Adrenal gland (tissue), 19 donors: Measurements from ENCODE around the gene NPIPB9. TPM values are rescaled to one million over a fixed set of nuclear protein-coding genes. Genes with fewer than 3 reads are reported as not detected.
"Not testable (repeated sequence)": the region's sequence is repeated elsewhere in the genome, so short reads cannot be mapped to it uniquely, and the experiment has no call there.

Experiments
- DNase-seq, 7 donors: peaks; one replicate each; pipeline ENCODE4 v3.0.0-alpha.2; 2019 to 2020
- H3K27ac ChIP-seq, 5 donors: fragments of 200-600 bp; sonication (generic) in 4 of 5; 1 replicate in 3 of 5; 2 replicates in 2 of 5; pipeline versions ENCODE4 v1.5.1 to v1.8.0; 2016 to 2020; ENCODE audit warnings: mild to moderate bottlenecking in 1 of 5
- H3K27me3 ChIP-seq: fragments of 200-600 bp; 2 replicates; pipeline ENCODE4 v1.8.0; 2021
- H3K36me3 ChIP-seq, 2 donors: fragments of 200-600 bp; replicated peaks in 1 of 2; 1 replicate in 1 of 2; 2 replicates in 1 of 2; pipeline versions ENCODE4 v1.5.1 to v1.8.0; 2018 to 2022
- H3K4me1 ChIP-seq, 2 donors: fragments of 200-600 bp; replicated peaks in 1 of 2; 1 replicate in 1 of 2; 2 replicates in 1 of 2; pipeline versions ENCODE4 v1.5.1 to v1.8.0; 2018 to 2021
- H3K4me3 ChIP-seq, 4 donors: fragments of 200-600 bp; sonication (generic) in 3 of 4; one replicate each; pipeline ENCODE4 v1.5.1; 2016 to 2018
- H3K9me3 ChIP-seq, 3 donors: fragments of 200-600 bp; sonication (generic) in 1 of 3; replicated peaks in 1 of 3; 1 replicate in 2 of 3; 2 replicates in 1 of 3; pipeline versions ENCODE4 v1.5.1 to v1.8.0; 2016 to 2021
- WGBS, 4 donors: extraction: QIAGEN DNeasy Blood & Tissue Kit in 2 of 4; methylation state at CpG; one replicate each; pipeline versions ENCODE4 v1.1.5 to v1.1.7; 2013 to 2017; 5-methylcytosine and 5-hydroxymethylcytosine counted together
- intact Hi-C, 2 donors: fragments of 100-400 bp; cut with DNase I; formaldehyde crosslinking; loops; one replicate each; pipeline versions ENCODE4 v1.14.1 to v1.15.0; 2022 to 2023
- long read RNA-seq, 10 donors: library from polyadenylated mRNA in 3 of 10; unstranded in 2 of 10; stranded (forward) in 1 of 10; transcript quantifications; one replicate each; pipeline ENCODE4 v2.0.0 and lab custom pipeline, GENCODE V29; 2021 to 2026
- polyA plus RNA-seq, 3 donors: library from polyadenylated mRNA; stranded (reverse); fragments of 200-250 nt in 2 of 3; fragments of 350-450 nt in 1 of 3; fragmentation: Illumina TruSeq in 1 of 3; extraction: RNeasy Lipid Tissue Mini Kit (QIAGEN cat#74804) in 1 of 3; gene quantifications; one replicate each; pipeline ENCODE4 v1.2.3, GENCODE V29; 2013 to 2014
- total RNA-seq, 9 donors: library from RNA; depleted of rRNA in 4 of 9; stranded (reverse); fragments of >200 nt in 4 of 9; fragments of 120-200 nt in 1 of 9; fragmentation: NEBNext Ultra II Directional in 1 of 9; extraction: Animal tissue kit (Norgen Biotek cat#: 25700) in 1 of 9; gene quantifications; one replicate each; pipeline versions ENCODE4 v1.1.0 to v1.2.4, GENCODE V29; 2013 to 2023
- donor health status: healthy with polysubstance abuse.
- donor health status: Bipolar disorder and iron deficiency.
- donor health status: DM: yes; HTN: yes; CAD: no.
- donor health status: DM: no; HTN: no; CAD: no.
- donor health status: DM: no; HTN: no; CAD: no.
- donor health status: DM: yes; HTN: yes; CAD: no.

NPIPB9 gene
- total RNA-seq (1 to 10 TPM in 4 of 9 donors, under 1 TPM in 2, not detected in 3; 0.46 to 5.1 (median 1.4) TPM), polyA plus RNA-seq (under 1 TPM in 2 of 3 donors, not detected in 1; 0.47 to 0.97 TPM)
- long read RNA-seq, donor 1, result 0 reads
- long read RNA-seq, donor 2, partial matches to known transcripts, result 217 of 217 reads
- long read RNA-seq, donor 2, other reads (novel, unspliced or antisense), result 0 of 217 reads
- long read RNA-seq, donor 3, partial matches to known transcripts, result 216 of 216 reads
- long read RNA-seq, donor 3, other reads (novel, unspliced or antisense), result 0 of 216 reads
- long read RNA-seq, donor 4, result 0 reads
- long read RNA-seq, donor 5, result 0 reads
- long read RNA-seq, donor 6, result 0 reads
- long read RNA-seq, donor 7, result 0 reads
- long read RNA-seq, donor 8, partial matches to known transcripts, result 364 of 369 reads
- long read RNA-seq, donor 8, other reads (novel, unspliced or antisense), result 5 of 369 reads
- long read RNA-seq, donor 9, partial matches to known transcripts, result 230 of 230 reads
- long read RNA-seq, donor 9, other reads (novel, unspliced or antisense), result 0 of 230 reads
- long read RNA-seq, donor 10, partial matches to known transcripts, result 80 of 187 reads
- long read RNA-seq, donor 10, other reads (novel, unspliced or antisense), result 107 of 187 reads

DNA sequence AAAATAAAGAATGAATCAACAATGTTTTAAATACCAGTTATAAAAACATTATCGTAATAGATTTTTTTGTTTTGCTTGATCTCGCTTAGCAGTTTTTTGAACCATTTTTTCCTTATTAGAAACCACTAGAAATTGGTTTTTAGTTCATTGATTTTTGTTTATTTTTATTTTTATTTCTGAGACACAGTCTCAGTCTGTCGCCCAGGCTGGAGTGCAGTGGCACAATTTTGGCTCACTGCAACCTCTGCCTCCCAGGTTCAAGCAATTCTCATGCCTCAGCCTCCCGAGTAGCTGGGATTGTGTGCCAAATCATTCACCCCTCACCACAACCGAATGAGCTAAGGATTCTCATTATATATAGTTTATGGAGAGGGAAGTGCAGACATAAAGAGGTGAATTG lies at the start of gene NPIPB9:
TSS of gene NPIPB9 (plus strand) at position 301 of the 400 bp plus-strand sequence.
- H3K9me3 ChIP-seq, intact Hi-C loops, H3K27me3 ChIP-seq, DNase-seq, H3K4me1 ChIP-seq, H3K36me3 ChIP-seq, H3K27ac ChIP-seq, H3K4me3 ChIP-seq: not testable (repeated sequence)
- no CpG with 5 or more reads among the region's 5 CpGs for WGBS, 4 donors

- H3K27ac ChIP-seq, H3K27me3 ChIP-seq, H3K9me3 ChIP-seq, intact Hi-C loops, H3K36me3 ChIP-seq, H3K4me3 ChIP-seq, H3K4me1 ChIP-seq, DNase-seq: not testable (repeated sequence)
- 80% methylated on average over 3 to 6 of the region's 7 CpGs; no CpG with 5 or more reads in 2 of the 4 donors for WGBS, 4 donors
Observed at GRCh38 chr16:28704246-28704645, 47.3 kb upstream of the NPIPB9 start.

GRCh38 chr16:28711220-28712083 lies 40.1 kb upstream of the NPIPB9 start, which contains the start of gene EIF3C:
Gene EIF3C (plus strand): TSS chr16:28711464. CDS start chr16:28711687, 223 bp downstream.
- H3K4me3 ChIP-seq, intact Hi-C loops: not testable (repeated sequence)

DNA sequence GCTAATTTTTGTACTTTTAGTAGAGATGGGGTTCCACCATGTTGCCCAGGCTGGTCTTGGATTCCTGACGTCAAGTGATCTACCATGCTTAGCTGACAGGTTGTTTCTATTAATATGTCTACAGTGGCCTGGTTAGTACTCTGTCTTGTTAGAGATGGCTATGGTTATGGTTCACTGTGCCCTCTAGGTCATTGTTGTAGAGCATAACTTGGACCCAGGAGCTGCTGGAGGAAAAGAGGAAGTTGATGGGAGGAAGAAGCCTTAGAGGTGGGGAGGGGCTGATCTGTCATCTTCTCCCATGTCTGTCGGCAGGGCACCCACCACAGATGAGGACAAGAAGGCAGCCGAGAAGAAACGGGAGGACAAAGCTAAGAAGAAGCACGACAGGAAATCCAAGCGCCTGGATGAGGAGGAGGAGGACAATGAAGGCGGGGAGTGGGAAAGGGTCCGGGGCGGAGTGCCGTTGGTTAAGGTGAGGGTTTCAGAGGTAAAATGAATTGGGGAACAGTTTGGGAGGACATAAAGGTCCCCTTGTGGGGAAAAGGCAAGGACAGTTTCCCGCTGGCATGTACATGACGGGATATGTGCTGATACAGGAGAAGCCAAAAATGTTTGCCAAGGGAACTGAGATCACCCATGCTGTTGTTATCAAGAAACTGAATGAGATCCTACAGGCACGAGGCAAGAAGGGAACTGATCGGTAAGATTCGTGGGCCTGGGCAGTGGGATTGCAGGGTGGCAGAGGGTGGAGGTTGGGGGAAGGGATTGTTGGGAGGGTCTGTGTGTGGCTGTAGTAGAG lies 28.5 kb upstream of the NPIPB9 start:
- H3K27me3 ChIP-seq, intact Hi-C loops, H3K9me3 ChIP-seq, H3K4me1 ChIP-seq, DNase-seq, H3K27ac ChIP-seq, H3K36me3 ChIP-seq, H3K4me3 ChIP-seq: not testable (repeated sequence)
- 86 to 93% (median 90%) methylated on average over 11 to 14 of the region's 15 CpGs for WGBS, 4 donors

More at GRCh38 chr16:28711220-28712083, 40.1 kb upstream of the NPIPB9 start, which contains the start of gene EIF3C:
- not testable (repeated sequence) for H3K9me3 ChIP-seq, H3K27me3 ChIP-seq, H3K4me1 ChIP-seq, DNase-seq, H3K27ac ChIP-seq, H3K36me3 ChIP-seq
- WGBS, 4 donors, result no CpG with 5 or more reads among the region's 66 CpGs

DNA sequence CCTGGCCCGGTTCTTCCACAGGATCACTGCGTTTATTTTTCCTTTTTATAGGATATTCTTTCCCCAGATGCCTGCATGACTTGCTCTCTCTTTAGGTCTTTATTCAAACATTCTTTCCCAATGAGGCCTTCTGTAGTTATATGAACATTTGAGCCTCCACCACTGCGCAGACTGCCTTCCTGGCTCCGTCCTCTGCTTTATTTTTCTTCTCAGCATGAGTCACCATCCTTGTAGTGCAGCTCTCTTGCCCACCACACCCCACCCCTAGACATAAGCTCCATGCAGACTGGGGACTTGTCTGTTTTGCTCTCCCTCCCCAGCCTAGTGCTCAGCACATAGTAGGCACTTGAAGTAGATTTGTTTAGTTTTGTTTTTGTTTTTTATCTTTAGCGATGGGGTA lies 20.3 kb upstream of the NPIPB9 start:
- H3K27ac ChIP-seq, intact Hi-C loops, DNase-seq, H3K27me3 ChIP-seq, H3K4me1 ChIP-seq, H3K4me3 ChIP-seq, H3K9me3 ChIP-seq, H3K36me3 ChIP-seq: not testable (repeated sequence)
- WGBS, 4 donors, result no CpG with 5 or more reads among the region's 5 CpGs

DNA sequence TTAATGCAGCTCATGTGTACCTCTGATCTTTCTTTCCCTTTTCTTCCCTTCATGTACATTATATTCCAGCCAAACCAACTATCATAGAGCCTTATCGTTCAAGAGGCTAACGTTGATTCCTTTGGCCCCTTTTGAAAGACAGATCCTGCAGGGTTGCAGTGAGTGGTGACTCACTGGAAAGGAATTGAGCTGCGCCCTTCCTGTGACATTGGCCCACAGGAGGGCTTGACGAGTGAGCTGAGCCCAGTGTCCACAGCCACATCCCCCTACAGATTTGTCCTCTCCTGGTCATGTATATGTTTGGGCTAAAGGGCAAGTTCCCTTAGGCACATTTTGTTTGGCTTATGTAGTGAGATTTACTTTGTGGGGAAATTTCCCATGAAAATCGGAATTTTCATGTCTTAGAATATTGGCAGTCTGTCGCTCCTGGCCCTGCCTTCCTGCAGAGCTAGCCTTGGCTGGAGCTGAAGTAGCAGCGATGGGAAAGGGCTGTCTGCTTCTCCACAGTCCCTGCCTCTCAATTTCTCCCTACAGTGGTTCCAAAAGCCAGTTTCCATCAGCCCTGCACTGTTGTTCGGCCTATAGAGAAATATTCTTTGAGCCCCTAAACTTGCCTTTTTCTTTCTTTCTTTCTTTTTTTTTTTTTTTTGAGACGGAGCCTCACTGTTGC lies 19.0 kb upstream of the NPIPB9 start:
- intact Hi-C loops, DNase-seq, H3K9me3 ChIP-seq, H3K4me1 ChIP-seq, H3K36me3 ChIP-seq, H3K4me3 ChIP-seq, H3K27me3 ChIP-seq: not testable (repeated sequence)
- peak overlapping the region in 1 of 5 donors; percentile 55 for H3K27ac ChIP-seq
- 44% methylated on average over 1 of the region's 9 CpGs; no CpG with 5 or more reads in 3 of the 4 donors for WGBS, 4 donors

GRCh38 chr16:28739787-28740186 lies 11.8 kb upstream of the NPIPB9 start:
- H3K27ac ChIP-seq, DNase-seq, intact Hi-C loops, H3K9me3 ChIP-seq, H3K27me3 ChIP-seq, H3K4me1 ChIP-seq, H3K36me3 ChIP-seq, H3K4me3 ChIP-seq: not testable (repeated sequence)
- WGBS, 4 donors, result 28 to 29% methylated on average over 1 to 2 of the region's 9 CpGs; no CpG with 5 or more reads in 2 of the 4 donors

DNA sequence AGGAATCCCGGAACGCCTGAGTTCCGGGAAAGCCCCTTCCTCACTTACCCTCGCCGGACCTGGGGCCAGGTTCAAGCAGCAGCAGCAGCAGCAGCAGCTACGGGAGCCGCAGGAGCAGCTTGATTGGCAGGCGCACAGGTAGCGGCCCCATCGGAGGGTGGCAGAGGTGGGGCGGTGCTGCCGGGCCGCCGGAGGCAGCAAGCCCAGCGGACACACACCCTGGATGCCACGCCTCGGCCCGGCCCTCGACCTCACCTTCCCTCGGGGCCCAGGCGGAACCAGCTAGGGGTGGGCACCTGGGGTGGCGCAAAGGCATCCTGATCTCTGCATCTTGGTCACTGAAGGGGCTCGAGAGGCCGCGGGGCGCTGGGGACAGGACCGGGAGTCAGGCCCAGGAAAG lies 11.0 kb upstream of the NPIPB9 start:
- H3K27me3 ChIP-seq, H3K27ac ChIP-seq, H3K36me3 ChIP-seq, H3K4me1 ChIP-seq, H3K4me3 ChIP-seq, H3K9me3 ChIP-seq, intact Hi-C loops: not testable (repeated sequence)
- peak in 2 of 7 donors; percentile 3 to 9 for DNase-seq
- 1 to 6% methylated on average over 8 to 9 of the region's 27 CpGs; no CpG with 5 or more reads in 2 of the 4 donors for WGBS, 4 donors

DNA sequence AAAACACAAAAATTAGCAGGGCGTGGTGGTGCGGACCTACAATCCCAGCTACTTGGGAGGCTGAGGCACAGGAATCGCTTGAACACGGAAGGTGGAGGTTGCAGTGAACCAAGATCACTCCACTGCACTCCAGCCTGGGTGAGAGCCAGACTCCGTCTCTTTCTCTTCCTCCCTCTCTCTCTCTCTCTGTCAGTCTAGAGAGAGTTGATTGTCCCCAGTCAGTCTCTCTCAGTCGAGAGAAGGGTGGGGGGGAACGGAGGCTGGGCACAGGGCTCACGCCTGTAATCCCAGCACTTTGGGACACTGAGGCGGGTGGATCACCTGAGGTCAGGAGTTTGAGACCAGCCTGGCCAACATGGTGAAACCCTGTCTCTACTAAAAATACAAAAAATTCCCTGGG lies 10.3 kb upstream of the NPIPB9 start:
- WGBS, 4 donors, result 32 to 100% (median 71%) methylated on average over 1 to 4 of the region's 9 CpGs; no CpG with 5 or more reads in 1 of the 4 donors
- H3K9me3 ChIP-seq, H3K4me3 ChIP-seq, H3K27me3 ChIP-seq, H3K36me3 ChIP-seq, H3K27ac ChIP-seq, intact Hi-C loops, H3K4me1 ChIP-seq: not testable (repeated sequence)
- peak in 2 of 7 donors; percentile 12 to 17 for DNase-seq
